Measurements from ENCODE around the gene LCP1.

DNA sequence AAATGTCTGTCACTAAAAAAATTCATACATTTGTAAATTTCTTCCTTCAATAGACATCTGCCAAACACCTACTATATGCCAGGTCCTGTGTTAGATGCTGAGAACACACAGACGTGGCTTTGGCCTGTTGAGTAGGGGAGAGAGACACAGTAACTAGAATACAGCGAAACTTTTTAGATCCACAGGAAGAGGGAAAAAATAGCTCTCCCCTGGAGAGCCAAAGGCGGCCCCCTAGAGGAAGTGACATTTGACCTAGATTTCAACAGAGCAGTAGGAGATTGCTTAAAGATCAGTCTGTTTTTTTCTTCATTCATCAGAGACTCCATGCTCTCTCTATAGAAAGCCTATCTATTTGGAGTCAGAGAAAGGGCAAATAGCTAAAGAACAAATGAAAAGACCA is 11.3 kb downstream of the LCP1 start:
- TF ChIP-seq, protein P1, sequence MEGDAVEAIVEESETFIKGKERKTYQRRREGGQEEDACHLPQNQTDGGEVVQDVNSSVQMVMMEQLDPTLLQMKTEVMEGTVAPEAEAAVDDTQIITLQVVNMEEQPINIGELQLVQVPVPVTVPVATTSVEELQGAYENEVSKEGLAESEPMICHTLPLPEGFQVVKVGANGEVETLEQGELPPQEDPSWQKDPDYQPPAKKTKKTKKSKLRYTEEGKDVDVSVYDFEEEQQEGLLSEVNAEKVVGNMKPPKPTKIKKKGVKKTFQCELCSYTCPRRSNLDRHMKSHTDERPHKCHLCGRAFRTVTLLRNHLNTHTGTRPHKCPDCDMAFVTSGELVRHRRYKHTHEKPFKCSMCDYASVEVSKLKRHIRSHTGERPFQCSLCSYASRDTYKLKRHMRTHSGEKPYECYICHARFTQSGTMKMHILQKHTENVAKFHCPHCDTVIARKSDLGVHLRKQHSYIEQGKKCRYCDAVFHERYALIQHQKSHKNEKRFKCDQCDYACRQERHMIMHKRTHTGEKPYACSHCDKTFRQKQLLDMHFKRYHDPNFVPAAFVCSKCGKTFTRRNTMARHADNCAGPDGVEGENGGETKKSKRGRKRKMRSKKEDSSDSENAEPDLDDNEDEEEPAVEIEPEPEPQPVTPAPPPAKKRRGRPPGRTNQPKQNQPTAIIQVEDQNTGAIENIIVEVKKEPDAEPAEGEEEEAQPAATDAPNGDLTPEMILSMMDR (IDR thresholded peaks at IDR 0.05; ENCODE audit: low read length) = peak; percentile 23; the same call in 1 of the 2 replicates
- no peak for TF ChIP-seq EZH2 (IDR thresholded peaks at IDR 0.05; ENCODE audit: borderline replicate concordance, low read length)
